Measurements from ENCODE around the gene TEX19.
"Not testable (repeated sequence)": the region's sequence is repeated elsewhere in the genome, so short reads cannot be mapped to it uniquely, and the experiment has no call there.

Gene TEX19

DNA sequence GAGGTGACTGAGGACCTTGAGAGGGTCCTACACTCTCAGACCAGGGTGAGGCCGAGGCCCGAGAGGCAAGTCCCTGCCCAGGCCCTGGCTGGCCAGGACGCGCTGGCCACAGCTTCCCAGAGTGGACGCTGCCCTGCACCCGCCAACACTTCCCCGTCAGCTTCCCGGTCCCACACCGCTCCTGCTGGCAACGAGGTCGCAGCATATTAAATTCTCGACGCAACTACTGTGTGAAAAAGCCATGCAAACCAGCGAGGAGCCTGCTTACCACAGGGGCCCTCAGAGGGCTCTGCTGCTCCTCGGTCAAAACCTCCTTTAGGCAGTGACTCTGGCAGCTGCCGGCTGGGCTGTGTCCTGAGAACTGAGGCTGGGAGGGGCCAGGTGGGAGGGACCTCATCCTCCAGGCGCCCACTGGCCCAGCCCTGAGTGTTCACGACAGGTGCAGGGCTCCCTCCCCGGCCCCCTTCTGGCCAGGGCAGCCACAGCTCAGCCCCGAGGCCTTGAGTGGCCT, 2.1 kb upstream of the TEX19 start:
- DNase-seq (ENCODE audit: extremely low read depth, low read depth), result no peak
- TF ChIP-seq, protein P1, sequence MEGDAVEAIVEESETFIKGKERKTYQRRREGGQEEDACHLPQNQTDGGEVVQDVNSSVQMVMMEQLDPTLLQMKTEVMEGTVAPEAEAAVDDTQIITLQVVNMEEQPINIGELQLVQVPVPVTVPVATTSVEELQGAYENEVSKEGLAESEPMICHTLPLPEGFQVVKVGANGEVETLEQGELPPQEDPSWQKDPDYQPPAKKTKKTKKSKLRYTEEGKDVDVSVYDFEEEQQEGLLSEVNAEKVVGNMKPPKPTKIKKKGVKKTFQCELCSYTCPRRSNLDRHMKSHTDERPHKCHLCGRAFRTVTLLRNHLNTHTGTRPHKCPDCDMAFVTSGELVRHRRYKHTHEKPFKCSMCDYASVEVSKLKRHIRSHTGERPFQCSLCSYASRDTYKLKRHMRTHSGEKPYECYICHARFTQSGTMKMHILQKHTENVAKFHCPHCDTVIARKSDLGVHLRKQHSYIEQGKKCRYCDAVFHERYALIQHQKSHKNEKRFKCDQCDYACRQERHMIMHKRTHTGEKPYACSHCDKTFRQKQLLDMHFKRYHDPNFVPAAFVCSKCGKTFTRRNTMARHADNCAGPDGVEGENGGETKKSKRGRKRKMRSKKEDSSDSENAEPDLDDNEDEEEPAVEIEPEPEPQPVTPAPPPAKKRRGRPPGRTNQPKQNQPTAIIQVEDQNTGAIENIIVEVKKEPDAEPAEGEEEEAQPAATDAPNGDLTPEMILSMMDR (IDR thresholded peaks at IDR 0.05; ENCODE audit: low read depth, low read length), result no peak

DNA sequence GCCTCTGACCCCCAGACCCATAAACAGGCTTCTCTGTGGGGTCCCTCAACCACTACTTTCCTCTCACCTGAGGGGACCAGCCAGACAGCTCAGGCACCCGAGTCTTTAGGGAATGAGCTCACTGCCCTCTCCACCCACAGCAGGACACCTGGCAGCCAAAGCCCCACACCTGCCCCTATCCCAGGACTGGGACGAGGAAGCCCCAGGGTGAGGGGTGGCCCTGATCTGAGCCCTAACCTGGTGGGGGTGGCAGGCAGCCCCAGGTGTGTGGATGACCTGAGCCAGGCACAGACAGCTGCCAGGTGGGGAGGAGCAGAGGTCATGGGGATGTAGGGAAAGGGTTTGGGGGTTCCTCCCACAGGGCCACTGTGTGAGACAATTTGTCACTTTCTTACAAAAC, 1.7 kb upstream of the TEX19 start:
- no peak for DNase-seq (ENCODE audit: extremely low read depth, low read depth)
- TF ChIP-seq, protein P1 (IDR thresholded peaks at IDR 0.05; ENCODE audit: low read depth, low read length), result no peak

DNA sequence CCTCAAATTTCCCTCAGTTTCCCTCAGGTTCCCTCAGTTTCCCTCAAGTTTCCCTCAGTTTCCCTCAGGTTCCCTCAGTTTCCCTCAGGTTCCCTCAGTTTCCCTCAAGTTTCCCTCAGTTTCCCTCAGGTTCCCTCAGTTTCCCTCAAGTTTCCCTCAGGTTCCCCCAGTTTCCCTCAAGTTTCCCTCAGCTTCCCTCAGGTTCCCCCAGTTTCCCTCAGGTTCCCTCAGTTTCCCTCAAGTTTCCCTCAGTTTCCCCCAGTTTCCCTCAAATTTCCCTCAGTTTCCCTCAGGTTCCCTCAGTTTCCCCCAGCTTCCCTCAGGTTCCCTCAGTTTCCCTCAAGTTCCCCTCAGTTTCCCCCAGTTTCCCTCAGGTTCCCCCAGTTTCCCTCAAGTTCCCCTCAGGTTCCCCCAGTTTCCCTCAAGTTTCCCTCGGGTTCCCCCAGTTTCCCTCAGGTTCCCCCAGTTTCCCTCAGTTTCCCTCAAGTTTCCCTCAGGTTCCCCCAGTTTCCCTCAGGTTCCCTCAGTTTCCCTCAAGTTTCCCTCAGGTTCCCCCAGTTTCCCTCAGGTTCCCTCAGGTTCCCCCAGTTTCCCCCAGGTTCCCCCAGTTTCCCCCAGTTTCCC, 516 bp downstream of the TEX19 start:
- not testable (repeated sequence) for DNase-seq (ENCODE audit: extremely low read depth, low read depth)

DNA sequence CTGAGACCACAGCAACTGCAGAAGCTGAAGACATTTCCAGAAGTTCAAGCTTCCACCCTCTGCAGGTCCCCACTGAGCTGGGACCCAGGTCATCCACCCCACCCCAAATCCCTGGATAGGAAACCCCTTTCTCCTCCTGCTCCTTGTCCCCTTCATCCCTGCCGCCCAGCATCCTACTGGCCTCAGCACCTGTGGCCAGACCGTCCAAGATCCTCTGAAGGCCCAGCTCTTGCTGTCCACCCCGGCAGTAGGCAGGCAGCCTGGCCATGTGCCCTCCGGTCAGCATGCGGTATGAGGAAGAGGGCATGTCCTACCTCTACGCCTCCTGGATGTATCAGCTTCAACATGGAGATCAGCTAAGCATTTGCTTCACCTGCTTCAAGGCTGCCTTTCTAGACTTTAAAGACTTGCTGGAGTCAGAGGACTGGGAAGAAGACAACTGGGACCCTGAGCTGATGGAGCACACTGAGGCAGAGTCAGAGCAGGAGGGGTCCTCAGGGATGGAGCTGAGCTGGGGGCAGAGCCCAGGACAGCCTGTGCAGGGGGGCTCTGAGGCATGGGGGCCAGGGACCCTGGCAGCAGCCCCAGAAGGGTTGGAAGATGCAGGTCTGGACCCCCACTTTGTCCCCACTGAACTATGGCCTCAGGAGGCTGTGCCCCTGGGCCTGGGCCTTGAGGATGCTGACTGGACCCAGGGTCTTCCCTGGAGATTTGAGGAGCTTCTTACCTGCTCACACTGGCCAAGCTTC, 3.0 kb downstream of the TEX19 start:
- TF ChIP-seq, protein P1 (IDR thresholded peaks at IDR 0.05; ENCODE audit: low read depth, low read length), result no peak
- no peak for DNase-seq (ENCODE audit: extremely low read depth, low read depth)

DNA sequence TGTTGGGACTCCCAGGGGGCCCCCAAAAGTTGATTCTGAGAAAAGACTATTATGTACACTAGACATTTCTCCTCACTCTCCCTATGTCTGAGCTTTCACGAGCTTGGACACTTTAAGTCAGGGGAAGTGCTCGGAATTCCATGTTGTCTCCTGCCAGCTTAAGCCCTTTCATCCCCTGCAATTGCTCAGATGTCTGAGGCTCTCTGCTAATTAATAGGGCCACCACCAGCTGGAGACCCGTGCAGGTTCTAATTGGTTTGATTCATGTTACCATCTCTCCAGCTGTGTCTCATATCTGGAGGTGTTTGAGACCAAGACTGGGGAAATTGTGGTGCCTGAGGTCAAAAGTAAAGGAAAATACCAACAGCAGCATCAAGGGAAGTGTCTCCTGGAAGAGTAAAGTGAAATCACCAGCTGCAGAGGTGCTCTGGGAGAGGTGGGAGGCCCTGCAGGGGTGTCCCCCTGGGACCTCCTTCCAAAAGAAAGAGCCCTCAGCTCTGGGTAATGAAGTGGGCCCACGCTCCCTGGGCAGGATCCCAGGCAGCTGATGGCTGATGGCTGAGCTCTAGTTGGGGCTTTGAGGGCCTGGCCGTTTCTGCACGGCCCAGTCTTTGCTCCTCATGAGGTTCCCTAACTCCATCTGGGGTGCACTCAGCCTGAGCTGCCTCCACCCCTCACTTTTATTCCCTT, 6.7 kb downstream of the TEX19 start:
- DNase-seq (ENCODE audit: extremely low read depth, low read depth), result no peak
- TF ChIP-seq, protein P1 (IDR thresholded peaks at IDR 0.05; ENCODE audit: low read depth, low read length), result no peak

DNA sequence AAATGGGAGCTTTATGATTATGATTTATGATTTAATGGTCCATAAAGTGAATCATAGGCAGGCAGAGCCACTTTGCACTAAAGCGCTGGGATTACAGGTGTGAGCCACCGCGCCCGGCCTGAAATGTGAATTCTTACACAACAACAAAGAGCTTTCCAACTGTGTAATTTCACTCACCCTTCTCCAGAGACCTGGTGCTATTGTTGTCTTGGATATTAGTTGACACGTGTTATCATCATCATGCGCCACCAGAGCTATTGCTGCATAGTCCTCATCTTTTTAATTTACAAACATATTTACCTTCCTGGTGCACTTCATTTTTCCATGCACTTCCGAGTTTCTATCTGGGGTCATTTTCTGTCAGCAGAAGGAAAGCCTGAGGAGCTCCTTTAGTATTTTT, 7.7 kb downstream of the TEX19 start:
- DNase-seq (ENCODE audit: extremely low read depth, low read depth), result no peak
- TF ChIP-seq, protein P1 (IDR thresholded peaks at IDR 0.05; ENCODE audit: low read depth, low read length), result no peak

DNA sequence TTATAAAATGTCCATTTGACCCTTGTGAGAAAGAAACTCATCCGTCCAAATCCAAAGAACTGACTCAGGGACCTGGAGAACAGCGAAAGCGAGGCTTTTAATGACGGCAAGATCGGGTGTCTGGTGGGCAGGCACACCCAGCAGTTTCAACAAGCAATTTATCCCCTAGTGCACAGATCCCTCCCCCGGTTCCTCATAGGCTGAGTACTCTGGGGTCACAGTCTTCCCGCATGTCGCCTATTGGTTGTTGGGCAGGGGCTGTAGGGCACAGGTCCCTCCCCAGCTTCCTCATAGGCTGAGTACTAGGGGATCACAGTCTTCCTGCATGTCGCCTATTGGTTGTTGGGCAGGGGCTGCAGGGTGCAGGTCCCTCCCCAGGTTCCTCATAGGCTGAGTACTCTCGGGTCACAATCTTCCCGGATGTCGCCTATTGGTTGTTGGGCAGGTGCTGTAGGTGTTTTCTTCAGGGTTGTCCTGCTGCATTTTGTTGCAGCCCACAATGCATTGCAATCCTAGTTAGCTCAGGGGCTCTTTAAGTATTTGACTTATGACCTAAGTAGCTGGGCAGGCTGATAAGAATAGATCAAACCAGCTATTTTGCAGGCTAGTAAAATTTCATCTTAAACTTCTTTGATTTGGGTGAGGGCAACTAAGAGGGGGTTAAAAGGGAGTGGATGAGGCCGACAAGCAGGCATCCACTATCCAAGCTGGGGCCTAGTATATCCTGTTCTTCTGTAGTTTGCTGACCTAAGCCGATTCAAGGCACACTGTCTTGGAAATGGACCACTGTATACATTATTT, 8.9 kb downstream of the TEX19 start:
- no peak for DNase-seq (ENCODE audit: extremely low read depth, low read depth)

More for the DNA sequence above, 8.9 kb downstream of the TEX19 start:
- TF ChIP-seq, protein P1 (IDR thresholded peaks at IDR 0.05; ENCODE audit: low read depth, low read length), result no peak

Data from AG09319 (cell line).